ENCODE results near the gene GRIN2A. TPM values are rescaled to one million over a fixed set of nuclear protein-coding genes. Genes with fewer than 3 reads are reported as not detected.

Gene GRIN2A
- total RNA-seq, 1 donor from 2014 or later: not detected

DNA sequence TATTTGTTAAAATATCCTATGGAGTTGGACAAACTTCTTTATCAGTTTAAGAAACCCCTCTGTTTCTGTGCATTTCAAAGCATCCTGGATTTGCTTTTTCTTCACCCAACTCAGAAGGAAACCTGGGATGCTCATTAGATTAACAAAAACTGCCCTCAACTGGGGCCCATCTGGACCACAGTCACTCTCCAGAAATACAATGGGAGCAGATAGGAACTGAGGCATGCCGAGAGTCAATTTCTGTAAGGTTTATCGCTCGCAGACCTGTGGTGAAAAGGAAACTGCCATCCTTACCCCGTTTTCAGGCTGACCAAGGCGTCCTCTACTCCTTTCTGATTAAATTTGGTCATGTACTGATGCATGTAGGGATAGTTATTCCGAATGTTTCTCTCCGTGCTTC is 360.3 kb downstream of the GRIN2A start:
- H3K9me3 Mint-ChIP-seq (ENCODE audit: low read depth): no peaks in the 10 kb centered on the region
- H3K4me1 Mint-ChIP-seq (ENCODE audit: low read depth): no peaks in the 10 kb centered on the region
- no peaks in the 10 kb centered on the region for H3K36me3 Mint-ChIP-seq (ENCODE audit: low read depth)
- no peak overlapping the region for H3K4me3 Mint-ChIP-seq (ENCODE audit: unreplicated experiment)
- TF ChIP-seq, protein P1, sequence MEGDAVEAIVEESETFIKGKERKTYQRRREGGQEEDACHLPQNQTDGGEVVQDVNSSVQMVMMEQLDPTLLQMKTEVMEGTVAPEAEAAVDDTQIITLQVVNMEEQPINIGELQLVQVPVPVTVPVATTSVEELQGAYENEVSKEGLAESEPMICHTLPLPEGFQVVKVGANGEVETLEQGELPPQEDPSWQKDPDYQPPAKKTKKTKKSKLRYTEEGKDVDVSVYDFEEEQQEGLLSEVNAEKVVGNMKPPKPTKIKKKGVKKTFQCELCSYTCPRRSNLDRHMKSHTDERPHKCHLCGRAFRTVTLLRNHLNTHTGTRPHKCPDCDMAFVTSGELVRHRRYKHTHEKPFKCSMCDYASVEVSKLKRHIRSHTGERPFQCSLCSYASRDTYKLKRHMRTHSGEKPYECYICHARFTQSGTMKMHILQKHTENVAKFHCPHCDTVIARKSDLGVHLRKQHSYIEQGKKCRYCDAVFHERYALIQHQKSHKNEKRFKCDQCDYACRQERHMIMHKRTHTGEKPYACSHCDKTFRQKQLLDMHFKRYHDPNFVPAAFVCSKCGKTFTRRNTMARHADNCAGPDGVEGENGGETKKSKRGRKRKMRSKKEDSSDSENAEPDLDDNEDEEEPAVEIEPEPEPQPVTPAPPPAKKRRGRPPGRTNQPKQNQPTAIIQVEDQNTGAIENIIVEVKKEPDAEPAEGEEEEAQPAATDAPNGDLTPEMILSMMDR (IDR thresholded peaks at IDR 0.05): no peak
- H3K27ac Mint-ChIP-seq (ENCODE audit: unreplicated experiment): no peak overlapping the region
- no peak for DNase-seq (ENCODE audit: low spot score)
- H3K27me3 Mint-ChIP-seq (ENCODE audit: low read depth): peaks cover 11% of the 10 kb centered on the region

GRCh38 chr16:9821331-9821730 is 360.9 kb downstream of the GRIN2A start:
- Mint-ChIP-seq H3K27me3 (ENCODE audit: low read depth) (peaks cover 11% of the 10 kb centered on the region), H3K4me1 (ENCODE audit: low read depth) (no peaks in the 10 kb centered on the region), H3K27ac (ENCODE audit: unreplicated experiment) (no peak overlapping the region), H3K9me3 (ENCODE audit: low read depth) (no peaks in the 10 kb centered on the region), H3K36me3 (ENCODE audit: low read depth) (no peaks in the 10 kb centered on the region), H3K4me3 (ENCODE audit: unreplicated experiment) (no peak overlapping the region)
- DNase-seq (ENCODE audit: low spot score): no peak
- TF ChIP-seq, protein P1 (IDR thresholded peaks at IDR 0.05): no peak

- Mint-ChIP-seq H3K36me3 (ENCODE audit: low read depth) (no peaks in the 10 kb centered on the region), H3K27ac (ENCODE audit: unreplicated experiment) (no peak overlapping the region), H3K4me3 (ENCODE audit: unreplicated experiment) (no peak overlapping the region), H3K4me1 (ENCODE audit: low read depth) (no peaks in the 10 kb centered on the region), H3K9me3 (ENCODE audit: low read depth) (no peaks in the 10 kb centered on the region), H3K27me3 (ENCODE audit: low read depth) (peaks cover 11% of the 10 kb centered on the region)
- TF ChIP-seq, protein P1 (IDR thresholded peaks at IDR 0.05): no peak
- DNase-seq (ENCODE audit: low spot score): no peak
These were observed 361.6 kb downstream of the GRIN2A start for GRCh38 chr16:9820476-9821246.

GRCh38 chr16:9818702-9819101 is 363.5 kb downstream of the GRIN2A start:
- no peaks in the 10 kb centered on the region for H3K9me3 Mint-ChIP-seq (ENCODE audit: low read depth)
- no peak for DNase-seq (ENCODE audit: low spot score)
- no peak overlapping the region for H3K4me3 Mint-ChIP-seq (ENCODE audit: unreplicated experiment)
- no peaks in the 10 kb centered on the region for H3K4me1 Mint-ChIP-seq (ENCODE audit: low read depth)
- H3K27ac Mint-ChIP-seq (ENCODE audit: unreplicated experiment): no peak overlapping the region
- H3K27me3 Mint-ChIP-seq (ENCODE audit: low read depth): peaks cover 11% of the 10 kb centered on the region
- TF ChIP-seq, protein P1 (IDR thresholded peaks at IDR 0.05): no peak
- H3K36me3 Mint-ChIP-seq (ENCODE audit: low read depth): no peaks in the 10 kb centered on the region

GRCh38 chr16:9817586-9817985 is 364.6 kb downstream of the GRIN2A start:
- no peak for DNase-seq (ENCODE audit: low spot score)
- Mint-ChIP-seq H3K4me1 (ENCODE audit: low read depth) (no peaks in the 10 kb centered on the region), H3K4me3 (ENCODE audit: unreplicated experiment) (no peak overlapping the region)

More at GRCh38 chr16:9817586-9817985, 364.6 kb downstream of the GRIN2A start:
- no peaks in the 10 kb centered on the region for H3K9me3 Mint-ChIP-seq (ENCODE audit: low read depth)
- H3K27me3 Mint-ChIP-seq (ENCODE audit: low read depth): peaks cover 11% of the 10 kb centered on the region
- TF ChIP-seq, protein P1 (IDR thresholded peaks at IDR 0.05): no peak
- H3K36me3 Mint-ChIP-seq (ENCODE audit: low read depth): no peaks in the 10 kb centered on the region
- H3K27ac Mint-ChIP-seq (ENCODE audit: unreplicated experiment): no peak overlapping the region

All from chondrocyte (in vitro differentiated cells).